Urothelium cell line (cell line): ENCODE measurements around the gene TMEM88.
A peak's percentile ranks its signal among the peaks of the same experiment; 100 is the strongest.

Experiments
- DNase-seq: peaks from one replicate; pipeline ENCODE4 v3.0.0; 2011; ENCODE audit warnings: low spot score, mixed read lengths
- FAIRE-seq: peaks from 2 replicates; lab custom pipeline; 2011; peaks lifted over from hg19 to GRCh38; lab: Jason Lieb, UNC

Gene TMEM88

GRCh38 chr17:7884581-7885366 is 29.9 kb downstream of the TMEM88 start:
- DNase-seq (peak; percentile 31), FAIRE-seq (no peak)

GRCh38 chr17:7885367-7886226 is 30.7 kb downstream of the TMEM88 start:
- DNase-seq (peak; percentile 42), FAIRE-seq (no peak)

- FAIRE-seq (no peak), DNase-seq (peak; percentile 27)
Observed at GRCh38 chr17:7886227-7887037, 31.6 kb downstream of the TMEM88 start.

GRCh38 chr17:7887038-7887481 is 32.2 kb downstream of the TMEM88 start:
- no peak for DNase-seq
- no peak for FAIRE-seq

GRCh38 chr17:7887482-7888183 is 32.8 kb downstream of the TMEM88 start:
- no peak for FAIRE-seq

GRCh38 chr17:7888184-7888920 is 33.5 kb downstream of the TMEM88 start, which contains the start of gene CHD3:
TSS of gene CHD3 (plus strand) at chr17:7888789. CDS start at chr17:7889001, 212 bp downstream.
- FAIRE-seq (no peak), DNase-seq (no peak)

More at GRCh38 chr17:7887482-7888183, 32.8 kb downstream of the TMEM88 start:
- peak; percentile 88 for DNase-seq

GRCh38 chr17:7889166-7889955 is 34.5 kb downstream of the TMEM88 start:
- DNase-seq = peak; percentile 82
- FAIRE-seq = no peak

- no peak for FAIRE-seq
- no peak for DNase-seq
Observed at GRCh38 chr17:7893187-7893880, 38.5 kb downstream of the TMEM88 start.

- DNase-seq = no peak
- FAIRE-seq = no peak
Observed at GRCh38 chr17:7894226-7894625, 39.4 kb downstream of the TMEM88 start.

GRCh38 chr17:7894866-7895265 is 40.0 kb downstream of the TMEM88 start:
- DNase-seq (no peak), FAIRE-seq (no peak)

GRCh38 chr17:7897090-7897489 is 42.2 kb downstream of the TMEM88 start:
- FAIRE-seq (no peak), DNase-seq (no peak)

- FAIRE-seq (no peak), DNase-seq (no peak)
Observed at GRCh38 chr17:7897773-7898172, 42.9 kb downstream of the TMEM88 start.

GRCh38 chr17:7903154-7904103 is 48.6 kb downstream of the TMEM88 start:
- FAIRE-seq (no peak), DNase-seq (no peak)
